ENCODE results near the gene NBAS.

NBAS gene

DNA sequence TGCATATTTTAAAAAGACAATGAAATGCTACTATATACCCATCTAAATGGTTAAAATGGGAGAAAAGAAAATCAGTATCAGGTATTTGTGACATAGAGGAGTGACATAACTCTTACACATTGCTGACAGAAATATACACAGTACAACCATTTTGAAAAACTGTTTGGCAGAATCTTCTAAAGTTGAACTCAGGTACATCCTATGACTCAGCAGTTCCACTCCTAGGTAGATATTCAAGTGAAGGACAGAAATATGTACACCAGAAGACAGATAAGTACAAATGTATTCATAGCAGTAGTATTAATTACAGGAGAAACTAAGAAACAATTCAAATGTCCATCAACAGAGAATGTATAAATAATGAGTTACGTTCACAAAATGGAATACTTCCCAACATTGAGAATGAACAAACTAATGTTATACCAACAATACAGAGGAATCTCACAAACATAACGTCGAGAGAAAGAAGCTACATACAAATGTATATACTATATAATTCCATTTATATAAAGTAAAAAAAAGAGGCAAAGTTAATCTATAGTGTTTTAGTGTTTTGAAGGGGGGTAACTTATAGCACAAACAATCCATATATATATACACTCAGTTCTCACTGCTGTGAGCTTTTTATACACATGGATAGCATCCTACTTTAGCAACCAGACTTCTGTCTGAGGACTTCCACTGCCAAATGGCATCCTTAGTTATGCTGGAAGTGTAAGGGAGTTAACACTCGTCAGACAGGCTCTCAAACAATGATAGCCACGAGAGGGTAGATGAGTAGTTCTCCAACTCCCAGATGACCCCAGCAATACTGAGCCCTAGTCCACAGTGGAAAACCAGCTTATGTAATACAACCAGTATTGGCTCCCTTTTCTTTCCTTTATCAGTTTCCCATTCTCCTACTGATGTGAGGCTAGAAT lies 172.5 kb downstream of the NBAS start:
- peaks cover 0 to 2% (median 0%) of the 10 kb centered on the region in 5 experiments for H3K9me3 ChIP-seq (ENCODE audit: control extremely low read depth in 1 of 5, control insufficient read depth in 4 of 5, insufficient read depth in 2 of 5, low read depth in 1 of 5, low read length in 4 of 5)
- no peak for DNase-seq
- peaks cover 7 to 22% (median 11%) of the 10 kb centered on the region in 4 experiments for H3K36me3 ChIP-seq (ENCODE audit: control insufficient read depth in 4 of 4, insufficient read depth in 4 of 4, low read length in 3 of 4)
- 100% methylated on average over 2 of the region's 5 CpGs for WGBS (ENCODE audit: insufficient coverage)
- H3K27me3 ChIP-seq (replicated peaks in 2 of 5; ENCODE audit: control insufficient read depth in 4 of 5, insufficient read depth in 5 of 5, low read length in 4 of 5) = no peaks in the 10 kb centered on the region
- ChIA-PET CTCF (no interaction called here), POLR2A (no interaction called here)
- H3K27ac ChIP-seq (ENCODE audit: insufficient read depth in 1 of 2, low read depth in 1 of 2, low read length in 2 of 2, poor library complexity in 1 of 2, severe bottlenecking in 2 of 2) = no peak overlapping the region
- no peak overlapping the region for H3K4me3 ChIP-seq (ENCODE audit: control insufficient read depth in 1 of 7, extremely low read depth in 1 of 7, insufficient read depth in 4 of 7, low read depth in 2 of 7, low read length in 6 of 7)
- H3K4me1 ChIP-seq (ENCODE audit: control extremely low read depth in 1 of 4, control insufficient read depth in 4 of 4, insufficient read depth in 4 of 4, low read length in 3 of 4) = no peaks in the 10 kb centered on the region

DNA sequence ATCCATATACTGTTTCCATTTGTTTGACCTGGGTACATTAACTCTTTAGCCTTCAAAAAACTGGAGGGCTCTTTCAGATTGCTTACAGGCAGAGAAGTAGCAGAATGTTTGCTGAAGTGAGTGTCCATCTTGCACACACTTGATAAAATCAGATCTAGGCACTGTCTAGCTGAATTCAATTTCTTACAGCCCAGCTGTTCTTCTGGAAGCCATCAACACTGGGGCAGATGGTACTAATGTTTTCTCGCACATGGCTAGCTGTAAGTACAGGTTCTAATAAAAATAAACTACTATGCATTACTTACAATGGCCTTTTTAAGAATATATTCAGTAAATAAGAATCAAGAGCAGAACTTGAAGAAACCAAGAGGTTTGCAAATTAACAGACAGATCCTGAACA lies 175.9 kb downstream of the NBAS start:
- H3K36me3 ChIP-seq (ENCODE audit: control insufficient read depth in 4 of 4, insufficient read depth in 4 of 4, low read length in 3 of 4) = peaks cover 5 to 27% (median 23%) of the 10 kb centered on the region in 4 experiments
- H3K27me3 ChIP-seq (replicated peaks in 2 of 5; ENCODE audit: control insufficient read depth in 4 of 5, insufficient read depth in 5 of 5, low read length in 4 of 5) = no peaks in the 10 kb centered on the region
- DNase-seq = no peak
- ChIA-PET CTCF (no interaction called here), POLR2A (interaction anchor here (0.6 kb wide), 1 partner anchor 87 kb away, joined by 3 read pairs; no protein-coding TSS in a partner anchor)
- no peaks in the 10 kb centered on the region for H3K4me1 ChIP-seq (ENCODE audit: control extremely low read depth in 1 of 4, control insufficient read depth in 4 of 4, insufficient read depth in 4 of 4, low read length in 3 of 4)
- WGBS (ENCODE audit: insufficient coverage) = no CpG with 5 or more reads among the region's 1 CpG
- H3K27ac ChIP-seq (ENCODE audit: insufficient read depth in 1 of 2, low read depth in 1 of 2, low read length in 2 of 2, poor library complexity in 1 of 2, severe bottlenecking in 2 of 2) = no peak overlapping the region
- no peak overlapping the region for H3K4me3 ChIP-seq (ENCODE audit: control insufficient read depth in 1 of 7, extremely low read depth in 1 of 7, insufficient read depth in 4 of 7, low read depth in 2 of 7, low read length in 6 of 7)
- H3K9me3 ChIP-seq (ENCODE audit: control extremely low read depth in 1 of 5, control insufficient read depth in 4 of 5, insufficient read depth in 2 of 5, low read depth in 1 of 5, low read length in 4 of 5) = peaks cover 0 to 1% (median 0%) of the 10 kb centered on the region in 5 experiments

- Histone ChIP-seq H3K4me3 (ENCODE audit: control insufficient read depth in 1 of 7, extremely low read depth in 1 of 7, insufficient read depth in 4 of 7, low read depth in 2 of 7, low read length in 6 of 7) (no peak overlapping the region), H3K27me3 (replicated peaks in 2 of 5; ENCODE audit: control insufficient read depth in 4 of 5, insufficient read depth in 5 of 5, low read length in 4 of 5) (no peaks in the 10 kb centered on the region), H3K4me1 (ENCODE audit: control extremely low read depth in 1 of 4, control insufficient read depth in 4 of 4, insufficient read depth in 4 of 4, low read length in 3 of 4) (no peaks in the 10 kb centered on the region), H3K27ac (ENCODE audit: insufficient read depth in 1 of 2, low read depth in 1 of 2, low read length in 2 of 2, poor library complexity in 1 of 2, severe bottlenecking in 2 of 2) (no peak overlapping the region), H3K9me3 (ENCODE audit: control extremely low read depth in 1 of 5, control insufficient read depth in 4 of 5, insufficient read depth in 2 of 5, low read depth in 1 of 5, low read length in 4 of 5) (peaks cover 0 to 1% (median 0%) of the 10 kb centered on the region in 5 experiments), H3K36me3 (ENCODE audit: control insufficient read depth in 4 of 4, insufficient read depth in 4 of 4, low read length in 3 of 4) (peaks cover 6 to 28% (median 17%) of the 10 kb centered on the region in 4 experiments)
- no peak for DNase-seq
- CTCF ChIA-PET = interaction anchor here (1.5 kb wide), 1 partner anchor 12 kb away, joined by 4 read pairs; no protein-coding TSS in a partner anchor
- POLR2A ChIA-PET = no interaction called here
- 97% methylated on average over 7 of the region's 7 CpGs for WGBS (ENCODE audit: insufficient coverage)
Measured at GRCh38 chr2:15383695-15384350, 177.3 kb downstream of the NBAS start.

GRCh38 chr2:15378148-15378908 lies 182.8 kb downstream of the NBAS start:
- Histone ChIP-seq H3K36me3 (ENCODE audit: control insufficient read depth in 4 of 4, insufficient read depth in 4 of 4, low read length in 3 of 4) (peaks cover 10 to 29% (median 19%) of the 10 kb centered on the region in 4 experiments), H3K4me3 (ENCODE audit: control insufficient read depth in 1 of 7, extremely low read depth in 1 of 7, insufficient read depth in 4 of 7, low read depth in 2 of 7, low read length in 6 of 7) (no peak overlapping the region), H3K27ac (ENCODE audit: insufficient read depth in 1 of 2, low read depth in 1 of 2, low read length in 2 of 2, poor library complexity in 1 of 2, severe bottlenecking in 2 of 2) (no peak overlapping the region), H3K4me1 (ENCODE audit: control extremely low read depth in 1 of 4, control insufficient read depth in 4 of 4, insufficient read depth in 4 of 4, low read length in 3 of 4) (no peaks in the 10 kb centered on the region), H3K9me3 (ENCODE audit: control extremely low read depth in 1 of 5, control insufficient read depth in 4 of 5, insufficient read depth in 2 of 5, low read depth in 1 of 5, low read length in 4 of 5) (peaks cover 0 to 1% (median 0%) of the 10 kb centered on the region in 5 experiments), H3K27me3 (replicated peaks in 2 of 5; ENCODE audit: control insufficient read depth in 4 of 5, insufficient read depth in 5 of 5, low read length in 4 of 5) (no peaks in the 10 kb centered on the region)
- ChIA-PET POLR2A (no interaction called here), CTCF (no interaction called here)
- no peak for DNase-seq
- WGBS (ENCODE audit: insufficient coverage) = 90% methylated on average over 4 of the region's 6 CpGs

GRCh38 chr2:15377202-15377601 lies 183.9 kb downstream of the NBAS start:
- DNase-seq = no peak
- CTCF ChIA-PET = no interaction called here
- Histone ChIP-seq H3K9me3 (ENCODE audit: control extremely low read depth in 1 of 5, control insufficient read depth in 4 of 5, insufficient read depth in 2 of 5, low read depth in 1 of 5, low read length in 4 of 5) (peaks cover 0 to 1% (median 0%) of the 10 kb centered on the region in 5 experiments), H3K4me3 (ENCODE audit: control insufficient read depth in 1 of 7, extremely low read depth in 1 of 7, insufficient read depth in 4 of 7, low read depth in 2 of 7, low read length in 6 of 7) (no peak overlapping the region), H3K36me3 (ENCODE audit: control insufficient read depth in 4 of 4, insufficient read depth in 4 of 4, low read length in 3 of 4) (peaks cover 9 to 23% (median 15%) of the 10 kb centered on the region in 4 experiments), H3K4me1 (ENCODE audit: control extremely low read depth in 1 of 4, control insufficient read depth in 4 of 4, insufficient read depth in 4 of 4, low read length in 3 of 4) (no peaks in the 10 kb centered on the region), H3K27ac (ENCODE audit: insufficient read depth in 1 of 2, low read depth in 1 of 2, low read length in 2 of 2, poor library complexity in 1 of 2, severe bottlenecking in 2 of 2) (no peak overlapping the region), H3K27me3 (replicated peaks in 2 of 5; ENCODE audit: control insufficient read depth in 4 of 5, insufficient read depth in 5 of 5, low read length in 4 of 5) (no peaks in the 10 kb centered on the region)
- POLR2A ChIA-PET = no interaction called here

DNA sequence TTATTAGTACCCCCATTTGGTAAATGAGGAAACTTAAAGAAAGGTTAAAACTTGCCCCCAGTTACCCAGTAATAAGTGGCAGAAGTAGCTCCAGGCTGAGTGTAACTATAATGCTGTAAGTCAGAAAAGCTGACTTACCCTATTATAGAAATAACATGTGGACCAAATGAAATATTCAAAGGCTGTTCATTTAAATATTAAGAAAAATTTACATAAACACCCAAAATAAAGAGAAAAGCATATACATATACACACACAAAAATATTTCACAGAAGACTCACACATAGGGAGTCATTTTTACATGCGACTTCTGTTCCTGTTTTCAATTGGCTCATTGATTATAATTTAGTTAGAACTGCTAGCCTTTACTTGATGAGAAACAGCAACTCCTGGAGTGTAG lies 189.1 kb downstream of the NBAS start:
- DNase-seq = no peak
- WGBS (ENCODE audit: insufficient coverage) = 86% methylated on average over 1 of the region's 1 CpG
- ChIA-PET POLR2A (no interaction called here), CTCF (interaction anchor here (1.0 to 1.4 kb wide), 2 partner anchors 11 to 205 kb away, joined by 3 to 4 read pairs; no protein-coding TSS in a partner anchor)
- Histone ChIP-seq H3K27me3 (replicated peaks in 2 of 5; ENCODE audit: control insufficient read depth in 4 of 5, insufficient read depth in 5 of 5, low read length in 4 of 5) (no peaks in the 10 kb centered on the region), H3K9me3 (ENCODE audit: control extremely low read depth in 1 of 5, control insufficient read depth in 4 of 5, insufficient read depth in 2 of 5, low read depth in 1 of 5, low read length in 4 of 5) (no peaks in the 10 kb centered on the region), H3K27ac (ENCODE audit: insufficient read depth in 1 of 2, low read depth in 1 of 2, low read length in 2 of 2, poor library complexity in 1 of 2, severe bottlenecking in 2 of 2) (no peak overlapping the region), H3K4me1 (ENCODE audit: control extremely low read depth in 1 of 4, control insufficient read depth in 4 of 4, insufficient read depth in 4 of 4, low read length in 3 of 4) (no peaks in the 10 kb centered on the region), H3K36me3 (ENCODE audit: control insufficient read depth in 4 of 4, insufficient read depth in 4 of 4, low read length in 3 of 4) (peaks cover 5 to 15% (median 6%) of the 10 kb centered on the region in 4 experiments), H3K4me3 (ENCODE audit: control insufficient read depth in 1 of 7, extremely low read depth in 1 of 7, insufficient read depth in 4 of 7, low read depth in 2 of 7, low read length in 6 of 7) (no peak overlapping the region)

Data from common myeloid progenitor, CD34-positive (primary cell).